A673 (cell line): ENCODE results near the gene SYNDIG1L.

ENCODE experiments used
- EZH2 ChIP-seq: fragments of 200-600 bp; sonication (generic); IDR thresholded peaks from 2 replicates; pipeline ENCODE4 v1.6.1; 2017; ENCODE audit warnings: borderline replicate concordance, low read depth, mild to moderate bottlenecking, mixed read lengths, antibody characterized with exemption, low read length; ENCODE audit not compliant: poor library complexity, severe bottlenecking
- TF ChIP-seq, protein P1 (sequence below): fragments of 300-800, 200-600 bp; sonication (generic); conservative IDR thresholded peaks from 2 replicates; pipeline ENCODE4 v1.5.1; 2017; ENCODE audit warnings: low read depth, mild to moderate bottlenecking, antibody characterized with exemption, low read length, moderate library complexity, mixed read lengths

DNA sequence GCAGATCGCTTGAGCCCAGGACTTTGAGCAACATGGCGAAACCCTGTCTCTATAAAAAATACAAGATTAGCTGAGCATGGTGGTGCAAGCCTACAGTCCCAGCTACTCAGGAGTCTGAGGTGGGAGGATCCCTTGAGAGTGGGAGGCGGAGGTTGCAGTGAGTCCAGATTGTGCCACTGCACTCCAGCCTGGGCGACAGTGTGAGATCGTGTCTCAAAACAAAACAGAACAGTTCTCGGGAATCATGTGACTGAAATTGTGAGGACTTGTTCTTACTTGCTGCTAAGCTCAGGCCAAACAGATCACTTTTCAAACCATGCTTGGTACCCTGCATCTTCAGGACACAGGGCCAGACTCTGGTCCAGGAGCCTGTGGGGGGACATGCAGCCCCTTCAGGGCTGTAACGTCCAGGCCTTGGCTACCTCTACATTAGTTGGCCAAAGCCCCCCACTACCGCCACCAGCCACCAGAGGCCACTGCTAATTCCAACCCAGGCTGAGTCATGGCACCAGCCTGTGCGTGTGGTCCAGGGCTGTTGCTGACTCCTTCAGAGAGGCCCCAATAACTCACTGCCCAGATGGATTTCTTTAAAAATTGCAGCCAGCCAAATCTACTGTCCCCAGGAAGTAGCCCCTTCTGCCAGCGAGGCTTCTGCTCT lies 33.4 kb upstream of the SYNDIG1L start:
- TF ChIP-seq, protein P1, sequence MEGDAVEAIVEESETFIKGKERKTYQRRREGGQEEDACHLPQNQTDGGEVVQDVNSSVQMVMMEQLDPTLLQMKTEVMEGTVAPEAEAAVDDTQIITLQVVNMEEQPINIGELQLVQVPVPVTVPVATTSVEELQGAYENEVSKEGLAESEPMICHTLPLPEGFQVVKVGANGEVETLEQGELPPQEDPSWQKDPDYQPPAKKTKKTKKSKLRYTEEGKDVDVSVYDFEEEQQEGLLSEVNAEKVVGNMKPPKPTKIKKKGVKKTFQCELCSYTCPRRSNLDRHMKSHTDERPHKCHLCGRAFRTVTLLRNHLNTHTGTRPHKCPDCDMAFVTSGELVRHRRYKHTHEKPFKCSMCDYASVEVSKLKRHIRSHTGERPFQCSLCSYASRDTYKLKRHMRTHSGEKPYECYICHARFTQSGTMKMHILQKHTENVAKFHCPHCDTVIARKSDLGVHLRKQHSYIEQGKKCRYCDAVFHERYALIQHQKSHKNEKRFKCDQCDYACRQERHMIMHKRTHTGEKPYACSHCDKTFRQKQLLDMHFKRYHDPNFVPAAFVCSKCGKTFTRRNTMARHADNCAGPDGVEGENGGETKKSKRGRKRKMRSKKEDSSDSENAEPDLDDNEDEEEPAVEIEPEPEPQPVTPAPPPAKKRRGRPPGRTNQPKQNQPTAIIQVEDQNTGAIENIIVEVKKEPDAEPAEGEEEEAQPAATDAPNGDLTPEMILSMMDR, result peak; percentile 61
- no peak for TF ChIP-seq EZH2
